Measurements from ENCODE around the gene KLHL29. TPM values are rescaled to one million over a fixed set of nuclear protein-coding genes. Genes with fewer than 3 reads are reported as not detected.

The KLHL29 gene
- polyA plus RNA-seq, 1 donor from 2014 or later: 42.4 TPM

- TF ChIP-seq TAF1 (IDR thresholded peaks at IDR 0.05; ENCODE audit: low read depth) (no peak), CTCF (IDR thresholded peaks at IDR 0.05; ENCODE audit: poor library complexity, severe bottlenecking) (no peak), SMC3 (conservative IDR thresholded peaks at IDR 0.05; ENCODE audit: poor library complexity) (no peak), MXI1 (conservative IDR thresholded peaks at IDR 0.05; ENCODE audit: poor library complexity, severe bottlenecking) (no peak)
- Histone ChIP-seq H3K36me3 (ENCODE audit: insufficient read depth, low read length) (no peaks in the 10 kb centered on the region), H3K4me2 (ENCODE audit: low read length) (no peak overlapping the region), H3K9me2 (ENCODE audit: insufficient read depth, low read length) (no peaks in the 10 kb centered on the region), H3F3A (ENCODE audit: insufficient read depth, low read length, poor library complexity, severe bottlenecking) (no peaks in the 10 kb centered on the region), H2AFZ (ENCODE audit: low read depth, low read length) (no peak overlapping the region), H3K9me3 (ENCODE audit: low read length) (no peaks in the 10 kb centered on the region), H3K4me3 (ENCODE audit: low read length) (no peak overlapping the region), H3K27me3 (ENCODE audit: insufficient read depth, low read depth, low read length) (no peaks in the 10 kb centered on the region), H3K79me2 (replicated peaks; ENCODE audit: insufficient read depth, low read length) (no peaks in the 10 kb centered on the region), H3K27ac (ENCODE audit: low read length) (no peak overlapping the region), H4K20me1 (ENCODE audit: insufficient read depth) (peaks cover 3% of the 10 kb centered on the region), H3K9ac (ENCODE audit: low read length) (no peak overlapping the region)
These were observed 171.9 kb downstream of the KLHL29 start for GRCh38 chr2:23556929-23557328.

- H3K79me2 ChIP-seq (replicated peaks; ENCODE audit: insufficient read depth, low read length): no peaks in the 10 kb centered on the region
- H3K36me3 ChIP-seq (ENCODE audit: insufficient read depth, low read length): no peaks in the 10 kb centered on the region
- no peak overlapping the region for H3K27ac ChIP-seq (ENCODE audit: low read length)
- TF ChIP-seq REST (IDR thresholded peaks at IDR 0.05; ENCODE audit: borderline replicate concordance): no peak
- TF ChIP-seq EZH2 (IDR thresholded peaks at IDR 0.05; ENCODE audit: borderline replicate concordance, insufficient read depth, low read length, poor library complexity, severe bottlenecking): no peak
- TF ChIP-seq EP300 (conservative IDR thresholded peaks at IDR 0.05; ENCODE audit: poor library complexity, severe bottlenecking): no peak
- TF ChIP-seq SMC3 (conservative IDR thresholded peaks at IDR 0.05; ENCODE audit: poor library complexity): no peak
- no peak for TF ChIP-seq CTCF (IDR thresholded peaks at IDR 0.05; ENCODE audit: poor library complexity, severe bottlenecking)
- TF ChIP-seq TAF1 (IDR thresholded peaks at IDR 0.05; ENCODE audit: low read depth): no peak
- no peak for TF ChIP-seq MXI1 (conservative IDR thresholded peaks at IDR 0.05; ENCODE audit: poor library complexity, severe bottlenecking)
- no peak for TF ChIP-seq RAD21 (conservative IDR thresholded peaks at IDR 0.05)
- TF ChIP-seq POLR2AphosphoS5 (IDR thresholded peaks at IDR 0.05): no peak
- H3K4me2 ChIP-seq (ENCODE audit: low read length): no peak overlapping the region
- H3K27me3 ChIP-seq (ENCODE audit: insufficient read depth, low read depth, low read length): no peaks in the 10 kb centered on the region
- H3K9me2 ChIP-seq (ENCODE audit: insufficient read depth, low read length): no peaks in the 10 kb centered on the region
- no peaks in the 10 kb centered on the region for H4K20me1 ChIP-seq (ENCODE audit: insufficient read depth)
- H3K4me3 ChIP-seq (ENCODE audit: low read length): no peak overlapping the region
- no peaks in the 10 kb centered on the region for H3K9me3 ChIP-seq (ENCODE audit: low read length)
- no peaks in the 10 kb centered on the region for H3F3A ChIP-seq (ENCODE audit: insufficient read depth, low read length, poor library complexity, severe bottlenecking)
- H3K9ac ChIP-seq (ENCODE audit: low read length): no peak overlapping the region
- H2AFZ ChIP-seq (ENCODE audit: low read depth, low read length): no peak overlapping the region
These were observed 172.5 kb downstream of the KLHL29 start for GRCh38 chr2:23557455-23557854.
